SK-N-SH treated with all-trans-retinoic acid at 6 μM for 48 hours (cell line): ENCODE data around the gene SMIM1.
"Not testable (repeated sequence)": the region's sequence is repeated elsewhere in the genome, so short reads cannot be mapped to it uniquely, and the experiment has no call there.

Experiments used
- ATAC-seq: fragments of 200-7000 bp; cut with Tn5 transposase; 3 replicates; pipeline ENCODE4 v1.9.1; 2020; ENCODE audit warnings: mild to moderate bottlenecking, moderate library complexity
- ARNTL ChIP-seq: fragments of 450-650 bp; formaldehyde crosslinking; IDR thresholded peaks from 2 replicates; pipeline ENCODE4 v1.5.0; 2020; ENCODE audit warnings: low read depth, mild to moderate bottlenecking, moderate library complexity, borderline replicate concordance
- BACH2 ChIP-seq: fragments of 250-450 bp; sonication (Bioruptor Pico); IDR thresholded peaks from 2 replicates; pipeline ENCODE4 v1.9.0; 2021; ENCODE audit warnings: mild to moderate bottlenecking, borderline replicate concordance
- CREB5 ChIP-seq: fragments of 250-450 bp; sonication (Bioruptor Pico); IDR thresholded peaks from 2 replicates; pipeline ENCODE4 v1.5.1; 2020; ENCODE audit warnings: low read depth, mild to moderate bottlenecking, moderate library complexity
- CSRNP3 ChIP-seq: fragments of 250-450 bp; sonication (Bioruptor Pico); IDR thresholded peaks from 2 replicates; pipeline ENCODE4 v1.5.1; 2021; ENCODE audit warnings: mild to moderate bottlenecking, moderate library complexity
- ESRRG ChIP-seq: fragments of 250-450 bp; sonication (Bioruptor Pico); IDR thresholded peaks from 2 replicates; pipeline ENCODE4 v1.6.1; 2021; ENCODE audit warnings: mild to moderate bottlenecking
- ISL1 ChIP-seq: fragments of 250-450 bp; sonication (Bioruptor Pico); IDR thresholded peaks from 2 replicates; pipeline ENCODE4 v2.1.2; 2022; ENCODE audit warnings: mild to moderate bottlenecking, moderate library complexity
- POU6F1 ChIP-seq: fragments of 250-450 bp; sonication (Bioruptor Pico); IDR thresholded peaks from 2 replicates; pipeline ENCODE4 v1.8.0; 2021; ENCODE audit warnings: low read depth, mild to moderate bottlenecking, moderate library complexity, borderline replicate concordance
- PPARA ChIP-seq: fragments of 250-450 bp; sonication (Bioruptor Pico); IDR thresholded peaks from 2 replicates; pipeline ENCODE4 v1.5.0; 2020; ENCODE audit warnings: mild to moderate bottlenecking, borderline replicate concordance
- RARB ChIP-seq: fragments of 250-450 bp; sonication (Bioruptor Pico); IDR thresholded peaks from 2 replicates; pipeline ENCODE4 v1.8.0; 2021; ENCODE audit warnings: mild to moderate bottlenecking, moderate library complexity
- TCF4 ChIP-seq: fragments of 250-450 bp; sonication (Bioruptor Pico); IDR thresholded peaks from 2 replicates; pipeline ENCODE4 v1.8.0; 2021; ENCODE audit warnings: mild to moderate bottlenecking, moderate library complexity, borderline replicate concordance
- TOX ChIP-seq: fragments of 250-450 bp; sonication (Bioruptor Pico); IDR thresholded peaks from 2 replicates; pipeline ENCODE4 v1.8.0; 2021; ENCODE audit warnings: mild to moderate bottlenecking, moderate library complexity, borderline replicate concordance
- TSHZ2 ChIP-seq: fragments of 250-450 bp; sonication (Bioruptor Pico); IDR thresholded peaks from 2 replicates; pipeline ENCODE4 v1.5.0; 2020; ENCODE audit warnings: mild to moderate bottlenecking, moderate library complexity
- ZC3H10 ChIP-seq: fragments of 250-450 bp; sonication (Bioruptor Pico); IDR thresholded peaks from 2 replicates; pipeline ENCODE4 v1.5.1; 2021; ENCODE audit warnings: mild to moderate bottlenecking, moderate library complexity
- ZFP3 ChIP-seq: fragments of 250-450 bp; sonication (Bioruptor Pico); IDR thresholded peaks from 2 replicates; pipeline ENCODE4 v1.5.0; 2020; ENCODE audit warnings: mild to moderate bottlenecking, moderate library complexity
- ZNF565 ChIP-seq: fragments of 450-650 bp; formaldehyde crosslinking; conservative IDR thresholded peaks from 2 replicates; pipeline ENCODE4 v1.5.0; 2020; ENCODE audit warnings: low read depth, mild to moderate bottlenecking, moderate library complexity
- ZNF70 ChIP-seq: fragments of 450-650 bp; formaldehyde crosslinking; IDR thresholded peaks from 2 replicates; pipeline ENCODE4 v1.5.0; 2020; ENCODE audit warnings: mild to moderate bottlenecking, moderate library complexity
- TF ChIP-seq, protein P1 (sequence below): fragments of 250-450 bp; sonication (Bioruptor Pico); IDR thresholded peaks from 2 replicates; pipeline ENCODE4 v1.8.0; 2020; ENCODE audit warnings: mild to moderate bottlenecking, moderate library complexity, borderline replicate concordance

Gene SMIM1

DNA sequence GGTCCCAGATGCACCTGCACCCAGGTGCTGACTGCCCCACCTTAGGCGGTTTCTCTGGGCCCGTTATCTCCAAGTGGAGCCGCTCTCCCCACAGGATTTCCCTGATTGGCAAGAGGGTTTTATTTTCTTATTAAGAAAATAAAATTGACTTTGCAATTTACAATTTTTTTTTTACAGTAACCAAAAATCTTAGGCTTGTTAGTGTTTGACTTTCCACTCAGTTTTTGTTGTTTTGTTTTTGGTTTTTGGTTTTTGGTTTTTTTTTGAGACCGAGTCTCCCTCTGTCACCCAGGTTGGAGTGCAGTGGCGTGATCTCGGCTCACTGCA lies 25.1 kb upstream of the SMIM1 start:
- ATAC-seq = no peak
- no peak for TF ChIP-seq TSHZ2 (CRISPR knock-in tag)
- TF ChIP-seq, protein P1, sequence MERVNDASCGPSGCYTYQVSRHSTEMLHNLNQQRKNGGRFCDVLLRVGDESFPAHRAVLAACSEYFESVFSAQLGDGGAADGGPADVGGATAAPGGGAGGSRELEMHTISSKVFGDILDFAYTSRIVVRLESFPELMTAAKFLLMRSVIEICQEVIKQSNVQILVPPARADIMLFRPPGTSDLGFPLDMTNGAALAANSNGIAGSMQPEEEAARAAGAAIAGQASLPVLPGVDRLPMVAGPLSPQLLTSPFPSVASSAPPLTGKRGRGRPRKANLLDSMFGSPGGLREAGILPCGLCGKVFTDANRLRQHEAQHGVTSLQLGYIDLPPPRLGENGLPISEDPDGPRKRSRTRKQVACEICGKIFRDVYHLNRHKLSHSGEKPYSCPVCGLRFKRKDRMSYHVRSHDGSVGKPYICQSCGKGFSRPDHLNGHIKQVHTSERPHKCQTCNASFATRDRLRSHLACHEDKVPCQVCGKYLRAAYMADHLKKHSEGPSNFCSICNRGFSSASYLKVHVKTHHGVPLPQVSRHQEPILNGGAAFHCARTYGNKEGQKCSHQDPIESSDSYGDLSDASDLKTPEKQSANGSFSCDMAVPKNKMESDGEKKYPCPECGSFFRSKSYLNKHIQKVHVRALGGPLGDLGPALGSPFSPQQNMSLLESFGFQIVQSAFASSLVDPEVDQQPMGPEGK (CRISPR knock-in tag) = no peak
- no peak for TF ChIP-seq ESRRG

DNA sequence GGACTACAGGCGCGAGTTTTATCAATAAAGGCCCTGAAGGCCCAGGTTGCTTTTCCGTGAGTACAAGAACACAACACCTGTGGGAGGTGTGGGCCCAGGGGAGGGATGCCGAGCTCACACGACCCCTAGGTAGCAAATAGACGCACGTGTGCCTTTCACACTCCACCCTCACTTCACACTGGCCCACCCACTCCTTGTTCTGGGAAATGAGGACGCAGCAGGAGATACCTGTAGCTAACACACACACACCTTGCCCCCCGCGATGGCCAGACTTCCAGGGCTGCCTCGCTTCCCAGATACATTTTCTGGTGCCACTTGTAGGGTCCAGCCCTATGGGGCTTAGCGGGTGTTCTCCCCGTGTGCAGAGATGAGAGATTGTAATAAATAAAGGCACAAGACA lies 24.6 kb upstream of the SMIM1 start:
- no peak for ATAC-seq
- no peak for TF ChIP-seq ISL1 (CRISPR knock-in tag)
- no peak for TF ChIP-seq ZNF565 (CRISPR knock-in tag)
- no peak for TF ChIP-seq TSHZ2 (CRISPR knock-in tag)
- no peak for TF ChIP-seq PPARA (CRISPR knock-in tag)
- TF ChIP-seq POU6F1 = no peak
- no peak for TF ChIP-seq ZC3H10 (CRISPR knock-in tag)
- no peak for TF ChIP-seq BACH2 (CRISPR knock-in tag)

GRCh38 chr1:3748316-3748900 lies 24.1 kb upstream of the SMIM1 start:
- not testable (repeated sequence) for ATAC-seq

- ATAC-seq = no peak
- TF ChIP-seq ESRRG = no peak
- no peak for TF ChIP-seq CREB5 (CRISPR knock-in tag)
- no peak for TF ChIP-seq ZFP3 (CRISPR knock-in tag)
- no peak for TF ChIP-seq ISL1 (CRISPR knock-in tag)
- TF ChIP-seq CSRNP3 (CRISPR knock-in tag) = no peak
- no peak for TF ChIP-seq BACH2 (CRISPR knock-in tag)
- TF ChIP-seq POU6F1 = no peak
- TF ChIP-seq ZNF565 (CRISPR knock-in tag) = no peak
- TF ChIP-seq TCF4 (CRISPR knock-in tag) = no peak
- no peak for TF ChIP-seq ARNTL (CRISPR knock-in tag)
- TF ChIP-seq TOX = no peak
- no peak for TF ChIP-seq ZNF70 (CRISPR knock-in tag)
- TF ChIP-seq RARB = no peak
- no peak for TF ChIP-seq TSHZ2 (CRISPR knock-in tag)
Observed at GRCh38 chr1:3749512-3749911, 23.0 kb upstream of the SMIM1 start.
